GM18508 (cell line): Measurements from ENCODE around the gene THOC5.
"Not testable (repeated sequence)": the region's sequence is repeated elsewhere in the genome, so short reads cannot be mapped to it uniquely, and the experiment has no call there.

Experiments used
- ATAC-seq: cut with Tn5 transposase; IDR thresholded peaks from one replicate; pipeline ENCODE4 v1.9.1; 2021; ENCODE audit warnings: moderate number of reproducible peaks; ENCODE audit not compliant: insufficient read depth, unreplicated experiment

Gene THOC5

DNA sequence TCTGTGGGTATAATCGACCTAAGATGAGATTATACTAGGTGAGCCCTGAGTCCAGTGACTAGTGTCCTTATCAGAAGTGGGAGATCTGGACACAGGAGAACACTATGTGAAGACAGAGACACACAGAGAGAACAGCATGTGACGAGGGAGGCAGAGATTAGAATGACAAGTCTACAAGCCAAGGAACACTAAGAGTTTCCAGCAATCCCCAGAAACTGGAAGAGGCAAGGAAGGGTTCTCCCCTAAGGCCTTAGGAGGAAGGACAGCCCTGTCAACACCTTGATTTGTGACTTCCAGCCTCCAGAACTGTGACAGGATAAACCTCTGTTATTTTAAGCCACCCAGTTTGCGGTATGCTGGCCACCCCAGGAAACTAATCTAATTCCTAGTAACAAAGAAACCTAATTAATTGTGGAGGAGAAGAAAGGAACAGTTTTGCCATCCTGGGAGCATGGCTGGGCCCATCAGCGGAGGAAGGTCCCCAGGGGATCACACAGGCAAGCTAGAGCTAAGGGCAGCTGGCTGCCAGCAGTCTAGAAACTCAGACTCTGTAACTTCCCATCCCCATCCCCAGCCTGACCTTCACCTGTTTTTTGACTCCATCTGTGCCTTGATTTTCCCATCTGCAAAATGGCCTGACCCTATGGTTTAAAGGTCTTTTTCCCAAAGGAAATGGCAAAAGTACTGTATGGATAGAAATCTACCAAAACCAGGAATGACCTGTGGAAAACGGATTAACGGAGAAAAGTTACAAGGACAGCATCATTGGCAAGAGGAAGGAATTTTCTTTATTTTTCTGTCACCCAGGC lies 10.3 kb upstream of the THOC5 start:
- no peak for ATAC-seq

DNA sequence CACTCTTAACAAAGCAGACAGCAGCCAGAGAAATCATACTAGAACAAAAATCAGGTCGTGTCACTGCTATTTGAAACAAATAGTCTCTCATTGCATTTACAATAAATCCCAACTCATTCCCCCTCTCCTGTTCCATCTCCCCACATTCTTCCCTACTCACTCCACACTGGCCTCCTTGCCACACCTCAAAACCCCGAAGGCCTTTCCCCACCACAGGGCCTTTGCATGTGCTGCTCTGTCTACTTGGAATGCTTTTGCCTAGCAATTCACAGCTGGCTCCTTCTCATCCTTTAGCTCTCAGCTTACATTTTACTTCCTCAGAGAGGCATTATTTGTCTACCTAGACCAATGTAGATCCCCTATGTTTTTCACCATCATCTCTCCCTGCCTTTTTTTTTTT lies 6.3 kb upstream of the THOC5 start:
- no peak for ATAC-seq

GRCh38 chr22:29559030-29559429 lies 5.5 kb upstream of the THOC5 start:
- no peak for ATAC-seq

GRCh38 chr22:29555065-29555644 lies 1.6 kb upstream of the THOC5 start:
- no peak for ATAC-seq

GRCh38 chr22:29552357-29552756 lies 1.2 kb downstream of the THOC5 start:
- ATAC-seq, result not testable (repeated sequence)

DNA sequence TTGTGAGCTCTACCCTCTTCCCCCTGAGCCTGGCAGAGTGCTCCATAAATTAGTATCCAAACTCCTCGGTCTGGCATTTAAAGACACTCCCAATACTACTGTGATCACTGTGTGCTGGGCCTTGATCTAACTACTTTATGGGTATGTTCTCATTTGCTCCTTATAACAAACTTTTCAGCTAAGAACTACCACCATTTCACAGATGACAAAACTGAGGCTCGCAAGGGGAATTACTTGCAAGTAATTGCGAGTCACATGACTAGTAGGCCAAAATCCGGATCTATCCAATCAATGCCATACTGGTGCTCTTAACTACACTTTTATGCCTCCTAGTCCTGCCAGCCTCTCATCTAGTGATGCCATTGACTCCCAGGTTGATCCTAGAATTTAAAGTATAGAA lies 3.6 kb downstream of the THOC5 start:
- ATAC-seq, result no peak

- not testable (repeated sequence) for ATAC-seq
Measured at GRCh38 chr22:29545045-29545444, 8.5 kb downstream of the THOC5 start.

DNA sequence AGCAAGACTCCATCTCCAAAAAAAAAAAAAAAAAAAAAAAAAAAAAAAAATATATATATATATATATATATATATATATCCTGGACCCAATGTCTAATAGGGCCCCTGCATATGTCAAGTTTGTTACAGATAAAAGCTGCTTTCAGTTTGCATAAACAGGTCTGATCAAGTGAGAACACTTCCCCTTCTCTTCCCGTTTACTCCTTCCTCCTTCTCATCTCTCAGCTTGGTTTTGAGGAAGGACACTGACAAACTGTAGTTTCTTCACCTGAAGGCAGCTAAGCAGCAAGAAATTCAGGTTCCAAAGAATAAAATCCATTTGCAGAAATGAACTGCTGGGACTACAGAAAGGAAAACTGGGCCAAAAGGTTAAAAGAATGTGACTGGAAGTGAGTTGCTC lies 11.7 kb downstream of the THOC5 start:
- no peak for ATAC-seq

DNA sequence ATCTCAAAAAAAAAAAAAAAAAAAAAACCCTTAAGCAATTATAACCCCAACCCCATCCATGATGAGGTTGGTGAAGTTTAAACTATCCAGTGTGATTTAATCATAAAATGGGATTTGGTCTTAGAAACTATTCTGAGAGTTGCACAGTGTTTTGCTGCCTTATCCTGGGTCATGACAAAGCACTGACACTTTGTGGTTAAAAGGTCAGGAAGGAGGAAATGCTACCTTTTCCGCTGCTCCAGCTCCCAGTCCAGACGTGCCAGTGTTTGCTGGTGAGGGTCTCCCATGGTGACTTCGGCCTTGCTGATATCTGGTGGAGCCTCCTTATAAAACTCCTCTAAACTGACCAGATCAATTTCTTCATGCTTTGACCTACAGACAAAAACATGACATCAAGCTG lies 14.5 kb downstream of the THOC5 start:
- no peak for ATAC-seq

- ATAC-seq, result no peak
Measured at GRCh38 chr22:29536411-29536810, 17.1 kb downstream of the THOC5 start.

DNA sequence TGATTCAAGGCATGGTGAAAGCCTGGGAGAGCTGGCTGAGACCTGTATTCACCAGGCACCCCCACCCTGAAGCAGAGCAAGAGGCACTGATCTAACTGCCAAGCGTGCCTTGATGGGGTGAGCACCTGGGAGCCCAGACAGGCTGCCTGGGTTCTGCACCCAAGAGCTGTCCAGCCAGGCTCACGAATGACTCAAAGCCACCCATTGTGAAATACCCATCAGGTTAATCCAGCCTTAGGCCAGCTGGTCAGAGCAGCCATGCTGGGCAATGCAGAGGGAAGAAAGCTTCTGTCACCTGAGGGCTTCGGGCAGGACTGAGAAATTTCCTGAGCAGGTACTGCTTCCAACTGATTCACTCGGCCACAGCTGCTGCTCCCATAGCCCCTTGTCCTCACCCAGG lies 22.1 kb downstream of the THOC5 start:
- no peak for ATAC-seq

DNA sequence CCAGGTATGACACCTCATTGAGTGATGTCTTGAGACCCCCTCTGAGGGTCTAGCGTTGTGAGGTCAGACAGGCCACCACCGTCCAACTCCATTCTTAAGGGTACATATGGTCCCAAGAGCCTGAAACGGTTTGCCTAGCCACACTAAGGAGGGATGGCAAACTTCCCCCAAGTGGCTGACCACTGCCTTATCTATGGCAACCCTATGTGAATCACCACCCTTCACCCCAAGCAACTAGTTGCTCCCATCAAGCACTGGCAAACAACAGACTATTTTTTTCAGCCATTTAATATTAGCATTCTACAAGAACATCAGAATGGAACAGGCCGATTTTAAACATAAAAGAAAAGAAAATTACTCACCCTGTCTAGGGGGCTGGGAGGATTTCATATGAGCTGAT lies 22.8 kb downstream of the THOC5 start:
- no peak for ATAC-seq

DNA sequence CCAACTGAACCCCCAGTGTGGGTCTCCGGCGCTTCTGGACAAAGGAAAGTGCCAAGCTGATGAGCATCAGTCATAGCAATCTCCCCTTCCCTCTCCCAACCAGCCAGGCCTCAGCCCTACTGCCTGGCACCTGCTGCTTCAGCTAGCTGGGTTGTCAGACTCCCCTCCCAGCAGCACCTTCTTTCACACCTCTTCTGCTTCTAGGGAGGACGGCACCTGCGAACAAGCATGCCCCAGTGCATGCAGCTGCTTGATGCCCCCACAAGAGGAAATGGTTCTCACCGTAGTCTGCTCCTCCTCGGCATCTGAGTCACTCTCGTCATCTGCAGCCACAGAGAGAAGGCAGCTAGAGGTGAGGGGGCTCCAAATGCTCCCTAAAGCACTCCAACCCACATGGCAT lies 25.4 kb downstream of the THOC5 start:
- no peak for ATAC-seq

DNA sequence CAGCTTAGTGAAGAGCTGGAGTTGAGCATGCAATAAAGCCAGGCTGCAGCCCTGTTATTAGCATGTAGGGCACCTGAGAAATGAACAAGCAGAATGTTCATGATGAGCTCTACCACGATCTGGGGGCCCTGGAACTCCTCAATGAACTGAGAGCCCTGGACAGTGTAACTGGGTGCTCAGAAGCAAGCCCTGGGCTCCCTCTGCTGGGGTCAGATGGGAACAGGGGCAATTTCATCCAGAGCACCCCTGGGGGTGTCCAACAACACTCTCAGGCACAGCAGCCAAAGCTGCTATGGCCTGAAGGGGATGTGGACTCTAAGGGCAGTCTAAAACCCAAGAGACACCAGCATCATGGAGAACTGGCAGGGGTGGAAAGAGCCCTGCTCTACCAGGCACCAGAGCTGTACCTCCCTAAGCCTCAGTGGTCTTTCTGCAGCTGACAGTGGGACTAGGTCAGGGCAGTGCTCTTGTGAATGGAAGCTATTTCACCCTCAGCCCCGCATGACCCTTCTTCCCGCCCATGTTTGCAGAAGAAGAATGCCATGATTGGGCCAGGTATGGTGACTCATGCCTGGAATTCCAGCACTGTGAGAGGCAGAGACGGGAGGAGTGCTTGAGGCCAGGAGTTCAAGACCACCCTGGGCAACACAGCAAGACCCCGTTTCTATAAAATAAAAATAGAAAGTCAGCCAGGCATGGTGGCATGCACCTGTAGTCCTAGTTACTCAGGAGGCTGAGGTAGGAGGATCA lies 28.9 kb downstream of the THOC5 start:
- no peak for ATAC-seq

GRCh38 chr22:29523761-29524160 lies 29.8 kb downstream of the THOC5 start:
- ATAC-seq, result no peak

- no peak for ATAC-seq
Measured at GRCh38 chr22:29521526-29521925, 32.0 kb downstream of the THOC5 start.

- ATAC-seq, result no peak
Measured at GRCh38 chr22:29520851-29521250, 32.7 kb downstream of the THOC5 start.

DNA sequence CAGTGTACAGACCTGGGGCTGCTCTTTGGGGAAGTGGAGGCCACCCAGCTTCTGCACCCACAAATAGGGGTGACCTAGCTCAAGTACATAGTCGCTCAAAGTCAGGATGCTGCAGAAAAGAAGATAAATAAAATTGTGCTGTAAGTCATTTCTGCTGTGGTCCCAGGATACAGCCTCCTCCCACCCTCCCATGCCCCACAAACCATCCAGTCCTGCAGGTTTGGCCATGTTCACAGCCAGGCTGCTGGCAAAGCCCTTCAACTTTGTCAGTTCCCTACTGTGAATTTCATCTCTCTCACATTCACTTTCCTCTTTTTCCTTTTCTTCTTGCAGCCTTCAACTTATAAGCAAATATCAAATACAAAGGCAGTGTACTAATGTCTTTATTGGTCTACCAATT lies 33.6 kb downstream of the THOC5 start:
- ATAC-seq, result no peak

- ATAC-seq, result no peak
Measured at GRCh38 chr22:29518427-29518826, 35.1 kb downstream of the THOC5 start.

DNA sequence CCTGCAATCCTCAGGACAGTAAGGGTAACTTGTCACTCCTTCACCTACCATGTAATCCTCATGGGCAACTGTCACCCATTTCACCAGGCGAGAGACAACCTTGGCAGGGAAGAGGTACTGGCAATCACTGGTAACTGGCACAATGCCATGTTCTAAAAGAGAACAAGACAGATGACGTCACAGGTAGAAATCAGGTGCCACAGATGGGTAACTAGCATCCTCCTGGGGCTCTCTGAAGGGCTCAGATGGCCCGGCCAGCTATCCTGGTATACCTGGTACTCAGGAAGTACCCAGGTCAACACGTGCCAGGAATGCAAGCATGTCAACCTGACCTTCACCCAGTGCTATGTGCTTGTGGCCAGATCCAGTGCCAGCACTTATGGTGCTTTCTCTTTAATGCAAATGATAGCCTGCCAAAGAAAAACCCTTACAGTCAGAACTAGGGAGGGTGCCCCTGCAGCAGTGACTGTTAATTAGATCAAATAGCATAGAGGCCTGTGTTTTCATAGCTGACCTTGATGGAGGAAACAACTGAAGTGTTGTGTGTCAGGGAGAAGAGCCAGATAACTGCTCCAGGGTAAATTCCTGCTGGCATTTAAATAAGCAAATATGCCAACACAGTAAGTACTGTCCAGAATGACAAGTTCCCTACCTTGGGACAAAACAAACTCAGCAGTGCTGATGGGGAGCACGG lies 36.2 kb downstream of the THOC5 start:
- ATAC-seq, result no peak

GRCh38 chr22:29512031-29512430 lies 41.5 kb downstream of the THOC5 start:
- no peak for ATAC-seq
